K562 (cell line): ENCODE data around the gene ITPKB. TPM values are rescaled to one million over a fixed set of nuclear protein-coding genes. Genes with fewer than 3 reads are reported as not detected.

Experiments
- ATAC-seq: fragments of 200-7000 bp; cut with Tn5 transposase; 3 replicates; pipeline ENCODE4 v1.9.1; 2020; ENCODE audit warnings: moderate library complexity
- BruUV-seq: library from RNA; stranded (reverse); fragments of 400-500 nt; replicated peaks from 2 replicates; lab custom pipeline; 2021; lab: Mats Ljungman, UMichigan
- CTCF ChIA-PET: fragments of 300-600 bp; formaldehyde crosslinking; extraction: SDS; loops from one replicate; lab custom pipeline; 2021; ENCODE audit warnings: low intra/inter-chr PET ratio; lab: Yijun Ruan, JAX
- POLR2A ChIA-PET: fragments of 300-600, 350-650 bp; sonication (Branson Sonifier 250); formaldehyde crosslinking; extraction: SDS; loops from one replicate; lab custom pipeline; 2021; ENCODE audit warnings: antibody characterized with exemption, inconsistent platforms; lab: Yijun Ruan, JAX
- DNase-seq, 4 experiments: peaks; one replicate each; pipeline versions ENCODE4 v3.0.0 to v3.0.0-alpha.2; 2011 to 2018; ENCODE audit warnings: low spot score in 3 of 4, mixed read lengths in 3 of 4; ENCODE audit errors: extremely low read depth in 1 of 4
- FAIRE-seq: peaks from 2 replicates; lab custom pipeline; 2011; peaks lifted over from hg19 to GRCh38; lab: Jason Lieb, UNC
- H2AFZ ChIP-seq: 2 replicates; pipeline ENCODE4 v1.6.0; 2011; ENCODE audit warnings: low read depth, low read length, control low read depth, inconsistent platforms
- H3K27ac ChIP-seq: fragments of 200-600 bp; 3 replicates; pipeline ENCODE4 v1.8.0; 2011; ENCODE audit warnings: low read depth, mild to moderate bottlenecking, control low read depth, inconsistent platforms, low read length, moderate library complexity, mixed read lengths; ENCODE audit errors: extremely low read depth
- H3K27me3 ChIP-seq, 2 experiments: fragments of 300-600 bp in 1 of 2; 2 replicates in 1 of 2; 3 replicates in 1 of 2; pipeline versions ENCODE4 v1.6.0 to v1.8.0; 2011; ENCODE audit warnings: inconsistent platforms in 2 of 2, low read length in 2 of 2, mild to moderate bottlenecking in 1 of 2, mixed read lengths in 1 of 2, moderate library complexity in 1 of 2; ENCODE audit not compliant: control insufficient read depth in 2 of 2, insufficient read depth in 2 of 2
- H3K36me3 ChIP-seq: fragments of 300-600 bp; 3 replicates; pipeline ENCODE4 v1.8.0; 2011; ENCODE audit warnings: mild to moderate bottlenecking, low read length, inconsistent platforms; ENCODE audit not compliant: control insufficient read depth, insufficient read depth
- H3K4me1 ChIP-seq, 2 experiments: fragments of 200-600 bp in 1 of 2; replicated peaks in 1 of 2; 2 replicates in 1 of 2; 3 replicates in 1 of 2; pipeline versions ENCODE4 v1.5.1 to v1.8.0; 2011; ENCODE audit warnings: inconsistent platforms in 2 of 2, low read length in 2 of 2, mild to moderate bottlenecking in 1 of 2, mixed read lengths in 1 of 2, moderate library complexity in 1 of 2; ENCODE audit not compliant: control insufficient read depth in 2 of 2, insufficient read depth in 2 of 2
- H3K4me2 ChIP-seq: 2 replicates; pipeline ENCODE4 v1.6.1; 2011; ENCODE audit warnings: low read length, control low read depth, inconsistent platforms, mixed read lengths; ENCODE audit not compliant: insufficient read depth
- H3K4me3 ChIP-seq: fragments of 200-600 bp; sonication (generic), shearing (Covaris generic); 2 replicates; pipeline ENCODE4 v1.5.1; 2016; ENCODE audit warnings: control low read depth, inconsistent platforms
- H3K79me2 ChIP-seq: fragments of 200-600 bp; 3 replicates; pipeline ENCODE4 v1.8.0; 2011; ENCODE audit warnings: low read length, inconsistent platforms; ENCODE audit not compliant: control insufficient read depth, insufficient read depth
- H3K9ac ChIP-seq, 2 experiments: 2 replicates each; pipeline versions ENCODE4 v1.6.0 to v1.6.1; 2011; ENCODE audit warnings: low read depth in 2 of 2, low read length in 2 of 2, control low read depth in 1 of 2, inconsistent platforms in 1 of 2, mild to moderate bottlenecking in 1 of 2, mixed read lengths in 1 of 2; ENCODE audit not compliant: insufficient read depth in 1 of 2
- H3K9me1 ChIP-seq: one replicate; pipeline ENCODE4 v1.6.0; 2011; ENCODE audit warnings: inconsistent platforms, mild to moderate bottlenecking, low read length, moderate library complexity; ENCODE audit not compliant: control insufficient read depth, insufficient read depth
- H3K9me3 ChIP-seq: replicated peaks from 2 replicates; pipeline ENCODE4 v1.5.1; 2011; ENCODE audit warnings: low read depth, low read length, inconsistent platforms; ENCODE audit not compliant: control insufficient read depth, insufficient read depth
- H4K20me1 ChIP-seq: replicated peaks from 2 replicates; pipeline ENCODE4 v1.6.1; 2011; ENCODE audit warnings: low read length, inconsistent platforms, mixed read lengths; ENCODE audit not compliant: control insufficient read depth, insufficient read depth
- IRF1 ChIP-seq: sonication (generic); formaldehyde crosslinking; IDR thresholded peaks from 2 replicates; pipeline ENCODE4 v1.8.0; 2022; ENCODE audit warnings: missing genetic modification reagents, mild to moderate bottlenecking, borderline replicate concordance
- NONO ChIP-seq, 2 experiments: fragments of 200-400 bp in 1 of 2; fragments of 450-650 bp in 1 of 2; formaldehyde crosslinking in 1 of 2; IDR thresholded peaks; 2 replicates each; pipeline ENCODE4 v1.6.1; 2017; ENCODE audit warnings: low read depth in 2 of 2, mild to moderate bottlenecking in 2 of 2, moderate library complexity in 2 of 2, low read length in 1 of 2
- POLR2AphosphoS2 ChIP-seq: IDR thresholded peaks from 2 replicates; pipeline ENCODE4 v1.6.1; 2012; ENCODE audit warnings: low read length, improper control_type of control experiment
- PRMT5 ChIP-seq: sonication (generic); formaldehyde crosslinking; IDR thresholded peaks from 2 replicates; pipeline ENCODE4 v1.5.0; 2020; ENCODE audit warnings: missing genetic modification reagents
- WGBS: fragments of 100-300 bp; shearing (Covaris generic); methylation state at CpG from one replicate; pipeline ENCODE4 v1.1.6; 2016; ENCODE audit warnings: low coverage, mixed read lengths; ENCODE audit not compliant: insufficient coverage; ENCODE audit errors: missing lambda C conversion rate; 5-methylcytosine and 5-hydroxymethylcytosine counted together
- in situ Hi-C: fragments of 300-500 bp; cut with MboI; formaldehyde crosslinking; loops from 4 replicates; pipeline ENCODE4 v1.15.0; 2018; ENCODE audit warnings: inconsistent platforms, mixed read lengths
- intact Hi-C: fragments of 100-400 bp; cut with micrococcal nuclease; formaldehyde crosslinking; loops from 2 replicates; pipeline ENCODE4 v1.14.2; 2022
- polyA plus RNA-seq, 8 experiments: library from polyadenylated mRNA; depleted of rRNA in 4 of 8; stranded (reverse) in 5 of 8; unstranded in 3 of 8; fragments of >200 nt; fragmentation: Nextera tagmentation in 2 of 8; fragmentation: Illumina TruSeq in 1 of 8; extraction: Ambion mirVana in 2 of 8; extraction: Trizol in 1 of 8; gene quantifications; 2 replicates each; pipeline versions ENCODE4 v1.2.1 to v1.2.3, GENCODE V29; 2011 to 2014; ENCODE audit warnings: inconsistent platforms in 1 of 8, missing spikeins in 1 of 8
- total RNA-seq, 7 experiments: library from RNA; depleted of rRNA in 6 of 7; stranded (reverse); fragments of >200 nt in 6 of 7; fragmentation: Illumina TruSeq in 2 of 7; extraction: Trizol in 2 of 7; gene quantifications; 2 replicates each; pipeline versions ENCODE4 v1.2.1 to v1.2.3, GENCODE V29; 2011 to 2021; ENCODE audit warnings: low replicate concordance in 1 of 7

The ITPKB gene
- total and polyA plus RNA-seq, 9 of the 15 experiments (the other 6 are each of a cell fraction or from before 2014, with no cell fraction given), result 0.01 to 0.22 TPM; not detected in 7

GRCh38 chr1:226682871-226683814 lies 55.9 kb downstream of the ITPKB start:
- Histone ChIP-seq H3K27ac (no peak overlapping the region), H3K4me3 (no peak overlapping the region), H3K9me3 (no peaks in the 10 kb centered on the region), H2AFZ (no peak overlapping the region), H3K79me2 (no peaks in the 10 kb centered on the region), H3K9me1 (no peaks in the 10 kb centered on the region), H4K20me1 (no peaks in the 10 kb centered on the region), H3K4me1 (peaks cover 4 to 6% of the 10 kb centered on the region in 2 experiments; a peak in 3 of 5 replicates), H3K36me3 (no peaks in the 10 kb centered on the region), H3K27me3 (peaks cover 42 to 65% of the 10 kb centered on the region in 2 experiments), H3K4me2 (no peak overlapping the region), H3K9ac (no peak overlapping the region)
- TF ChIP-seq PRMT5 (CRISPR knock-in tag), result 0 out of 2 replicates have a peak, but pooled peaks have one; percentile 23
- no peak for TF ChIP-seq NONO (IDR thresholded peaks at IDR 0.05; ENCODE audit: low read depth in 2 of 2, low read length in 1 of 2)
- no peak for TF ChIP-seq POLR2AphosphoS2
- TF ChIP-seq IRF1 (CRISPR knock-in tag), result no peak
- under 1% methylated on average over 9 of the region's 9 CpGs for WGBS
- DNase-seq (no peak), ATAC-seq (no peak), FAIRE-seq (no peak)
- no TSS peak for BruUV-seq
- POLR2A ChIA-PET, result interaction anchor here (1.8 kb wide), 1 partner anchor 10 kb away, joined by 5 read pairs; no protein-coding TSS in a partner anchor
- CTCF ChIA-PET, result no interaction called here
- in situ Hi-C loops (no loop called here), intact Hi-C loops (no loop called here)
